NCI-H774 (cell line): ENCODE results near the gene AMOTL2.

Source experiments
- DNase-seq: peaks from one replicate; lab custom pipeline; 2025; lab: John Stamatoyannopoulos, UW

The AMOTL2 gene

DNA sequence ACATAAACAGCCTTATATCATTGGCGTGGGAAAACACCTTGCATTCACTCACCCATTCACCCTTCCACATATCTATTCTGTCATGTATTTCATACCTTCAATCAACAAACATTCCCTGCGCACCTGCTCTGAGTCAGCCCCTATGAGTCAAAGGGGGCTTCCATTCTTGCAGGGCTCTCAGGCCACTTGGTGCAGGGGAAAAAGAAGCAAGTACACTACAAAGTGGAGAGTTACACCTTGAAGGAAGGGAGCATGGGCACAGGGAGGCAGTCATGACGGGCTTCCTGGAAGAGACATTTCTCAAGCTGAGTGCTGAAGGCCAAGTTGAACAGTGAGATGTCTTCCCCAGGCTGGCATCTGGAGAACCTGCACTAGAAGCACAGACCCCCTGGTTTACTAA is 4.6 kb upstream of the AMOTL2 start:
- no peak for DNase-seq

DNA sequence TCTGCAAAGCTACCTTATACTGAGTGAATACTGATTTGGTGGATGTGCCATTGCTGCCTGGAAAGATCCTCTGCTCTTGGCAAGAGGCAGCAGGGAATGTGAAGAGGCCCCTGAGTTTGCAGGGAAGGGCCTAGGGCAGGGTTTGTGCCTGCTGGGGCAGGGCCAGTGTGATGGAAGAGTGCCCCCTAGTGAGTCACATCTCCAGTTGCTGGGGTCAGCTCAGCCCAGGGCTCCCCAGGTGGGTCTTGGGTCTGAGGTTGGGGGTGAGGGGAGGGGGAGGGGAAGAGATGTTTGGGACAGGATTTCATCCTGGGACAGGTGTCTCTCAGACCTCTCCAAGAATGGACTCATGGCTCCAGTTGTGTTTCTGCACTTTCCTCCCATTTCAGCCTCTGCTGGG is 4.1 kb upstream of the AMOTL2 start:
- no peak for DNase-seq

DNA sequence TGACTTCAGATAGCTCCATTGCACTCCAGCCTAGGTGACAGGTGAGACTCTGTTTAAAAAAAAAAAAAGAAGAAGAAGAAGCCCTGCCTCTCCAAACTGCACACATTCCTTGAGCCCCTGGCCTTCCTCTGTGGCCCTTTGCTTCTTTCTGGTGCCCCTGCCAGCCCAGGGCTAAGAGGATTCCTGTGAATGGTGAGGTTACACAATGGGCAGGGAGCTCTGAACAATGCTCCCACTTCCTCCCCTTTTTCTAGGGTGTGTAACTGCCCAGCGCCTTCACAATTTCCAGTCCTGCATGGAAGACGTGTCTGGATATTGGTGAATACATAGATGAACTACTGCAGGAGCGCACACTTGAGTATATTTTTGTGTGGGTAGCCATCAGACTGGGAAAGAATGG is 3.6 kb upstream of the AMOTL2 start:
- DNase-seq = no peak

DNA sequence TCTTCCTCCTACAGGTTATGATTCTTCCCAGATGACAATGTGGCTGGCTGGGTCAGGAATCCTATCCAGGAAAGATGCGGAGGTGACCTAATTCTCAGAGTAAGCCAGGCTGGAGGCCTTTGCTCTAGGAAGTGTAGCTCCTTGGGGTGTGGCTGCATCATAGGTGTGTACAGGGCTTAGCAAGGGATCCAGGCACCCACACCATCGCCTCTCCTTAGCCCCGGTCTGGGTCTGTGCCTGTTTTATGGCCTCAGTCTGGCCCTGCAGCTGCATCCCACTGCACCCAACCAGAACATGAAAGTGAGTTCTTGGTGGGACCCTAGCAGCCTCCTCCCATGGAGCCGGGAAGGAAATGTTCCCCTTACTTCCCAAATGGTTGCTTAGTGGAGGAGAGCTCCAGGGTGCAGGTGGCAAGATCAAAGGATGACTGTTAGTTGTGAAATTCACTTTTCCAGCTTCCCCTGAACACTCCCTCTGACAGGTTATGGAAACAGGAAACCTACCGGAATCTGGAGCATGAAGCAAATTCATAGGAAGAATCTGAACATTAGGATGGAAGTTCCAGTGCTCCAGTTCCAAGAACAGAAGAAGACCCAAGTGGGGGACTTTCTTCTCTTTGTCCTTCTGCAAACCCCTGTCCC is 2.7 kb upstream of the AMOTL2 start:
- DNase-seq = no peak

DNA sequence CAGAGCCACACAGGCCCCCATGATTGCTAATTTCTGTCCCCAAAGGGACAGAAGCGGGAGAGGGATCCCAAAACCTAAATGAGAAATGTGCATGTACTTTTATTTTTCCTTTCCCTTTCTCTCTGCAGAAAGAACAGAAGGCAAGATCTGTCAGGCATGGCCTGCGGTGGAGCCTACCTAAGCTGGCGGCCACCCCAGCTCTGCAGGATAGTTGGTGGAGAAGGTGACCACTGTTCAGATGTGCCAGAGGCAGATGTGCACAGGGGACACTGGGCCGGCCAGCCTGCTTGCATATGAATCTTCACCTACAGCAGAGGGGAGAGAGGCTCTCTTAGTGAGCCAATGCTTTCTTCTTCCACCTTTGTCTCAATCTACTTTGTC is 2.1 kb upstream of the AMOTL2 start:
- no peak for DNase-seq

DNA sequence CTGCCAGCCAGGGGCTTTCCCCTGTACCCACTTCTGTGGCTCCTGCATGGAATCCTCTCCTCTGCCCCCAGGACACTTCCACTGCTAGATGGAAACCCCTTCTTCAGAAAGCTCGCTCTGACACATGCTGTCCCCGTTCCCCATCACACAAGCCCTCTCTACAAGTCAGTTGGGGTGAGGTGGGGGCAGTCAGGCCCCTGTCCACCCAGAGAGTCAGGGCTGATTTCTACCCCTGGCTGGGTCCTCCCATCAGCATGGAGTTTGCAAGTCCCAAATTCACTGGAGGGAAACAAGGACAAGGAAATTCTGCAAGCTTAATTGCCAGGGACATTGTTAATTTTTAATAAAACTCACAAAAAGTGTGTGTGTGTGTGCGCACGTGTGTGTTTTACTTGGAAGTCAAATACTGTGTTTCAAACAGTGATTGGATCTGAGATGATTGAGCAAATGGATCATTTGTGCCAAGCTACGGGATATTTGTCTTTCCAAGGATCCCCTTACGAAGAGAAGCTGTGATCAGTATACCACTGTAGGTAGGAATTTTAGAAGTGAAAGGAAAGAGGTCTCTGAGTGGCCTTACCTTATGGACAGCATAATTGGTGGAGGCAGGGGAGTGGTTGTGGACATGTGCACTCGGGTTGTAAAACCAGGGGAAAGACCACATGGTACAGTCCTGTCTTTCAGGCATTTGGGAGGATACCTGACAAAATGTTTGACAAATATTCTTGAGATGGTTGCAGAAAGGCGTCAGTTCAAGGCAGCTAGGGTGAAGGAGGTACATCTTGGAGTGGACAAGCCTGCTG is 1.5 kb upstream of the AMOTL2 start:
- DNase-seq = no peak

DNA sequence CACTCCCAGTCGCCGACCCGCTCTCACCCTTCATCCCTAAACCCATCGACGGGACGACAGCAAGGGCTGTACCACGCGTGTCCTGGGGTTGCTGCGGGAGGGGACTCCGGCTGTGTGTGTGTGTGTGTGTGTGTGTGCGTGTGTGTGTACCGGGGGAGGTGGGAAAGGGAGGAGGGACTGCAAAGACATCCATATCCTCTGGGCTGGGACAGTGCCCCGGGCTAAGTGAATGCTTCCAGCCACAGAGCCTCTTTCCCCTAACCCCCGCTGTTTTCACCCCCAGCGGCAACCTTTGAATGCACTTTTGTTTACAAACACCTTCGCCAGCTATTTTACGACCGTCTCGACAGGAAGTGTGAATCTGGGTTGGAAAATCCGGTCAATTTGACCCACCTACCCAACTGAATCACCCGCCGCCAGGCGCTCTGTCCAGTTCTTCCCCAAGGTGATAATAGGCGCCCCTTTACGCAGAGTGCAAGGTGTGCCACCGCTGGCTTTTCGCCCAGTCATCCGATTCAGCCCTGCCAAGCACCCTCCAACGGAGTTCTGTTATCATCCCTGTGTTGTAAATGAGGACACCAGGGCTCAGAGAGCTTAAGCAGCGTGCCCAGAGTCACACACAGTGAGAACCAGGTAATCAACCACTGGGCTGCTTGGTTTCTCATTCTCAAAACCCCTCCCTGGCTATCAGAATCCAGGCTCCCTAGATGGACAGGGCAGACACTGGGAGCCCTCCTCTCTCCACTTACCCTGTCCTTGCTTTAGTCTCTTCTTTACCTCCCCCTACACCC is 739 bp upstream of the AMOTL2 start:
- DNase-seq = peak; percentile 59

DNA sequence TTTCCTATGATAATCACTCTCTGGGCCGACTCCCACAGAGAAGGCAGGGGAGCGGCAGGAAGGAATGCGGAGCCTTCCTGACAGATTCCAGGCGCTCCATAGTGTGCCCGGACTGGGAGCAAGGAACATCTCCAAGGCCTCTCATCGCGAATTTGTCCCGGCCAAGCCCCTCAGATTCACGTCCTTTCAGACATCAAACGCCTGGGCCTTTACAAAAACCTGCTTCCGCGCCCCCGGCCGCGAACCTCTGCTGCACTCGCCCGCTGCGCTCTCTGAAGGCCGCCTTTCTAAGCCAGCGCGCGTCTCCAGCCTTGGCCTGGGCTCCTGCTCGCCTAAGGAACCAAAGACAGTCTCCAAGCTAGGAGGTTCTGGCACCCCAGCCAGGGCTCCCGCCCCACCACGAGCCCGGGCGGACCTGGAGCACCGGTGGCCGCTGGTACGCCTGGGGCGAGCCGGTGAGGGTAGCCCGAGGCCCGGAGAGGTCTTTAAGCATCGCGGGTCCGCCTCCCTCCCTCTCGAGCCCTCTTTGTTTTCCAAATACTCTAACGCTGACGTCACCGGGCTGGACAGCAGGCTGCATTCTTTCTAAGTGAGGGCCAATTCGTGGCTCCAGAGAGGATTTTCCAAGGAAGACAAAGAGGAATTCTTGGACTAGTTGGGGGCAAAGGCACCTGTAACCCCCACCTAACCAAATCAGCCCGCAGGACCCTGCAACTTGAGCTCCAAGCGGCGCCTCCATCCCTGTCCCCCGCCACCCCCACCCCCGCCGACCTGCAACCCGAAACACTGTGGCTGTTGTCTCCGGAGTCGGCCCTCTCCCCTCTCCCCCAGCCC is 759 bp downstream of the AMOTL2 start:
- DNase-seq = peak; percentile 44

DNA sequence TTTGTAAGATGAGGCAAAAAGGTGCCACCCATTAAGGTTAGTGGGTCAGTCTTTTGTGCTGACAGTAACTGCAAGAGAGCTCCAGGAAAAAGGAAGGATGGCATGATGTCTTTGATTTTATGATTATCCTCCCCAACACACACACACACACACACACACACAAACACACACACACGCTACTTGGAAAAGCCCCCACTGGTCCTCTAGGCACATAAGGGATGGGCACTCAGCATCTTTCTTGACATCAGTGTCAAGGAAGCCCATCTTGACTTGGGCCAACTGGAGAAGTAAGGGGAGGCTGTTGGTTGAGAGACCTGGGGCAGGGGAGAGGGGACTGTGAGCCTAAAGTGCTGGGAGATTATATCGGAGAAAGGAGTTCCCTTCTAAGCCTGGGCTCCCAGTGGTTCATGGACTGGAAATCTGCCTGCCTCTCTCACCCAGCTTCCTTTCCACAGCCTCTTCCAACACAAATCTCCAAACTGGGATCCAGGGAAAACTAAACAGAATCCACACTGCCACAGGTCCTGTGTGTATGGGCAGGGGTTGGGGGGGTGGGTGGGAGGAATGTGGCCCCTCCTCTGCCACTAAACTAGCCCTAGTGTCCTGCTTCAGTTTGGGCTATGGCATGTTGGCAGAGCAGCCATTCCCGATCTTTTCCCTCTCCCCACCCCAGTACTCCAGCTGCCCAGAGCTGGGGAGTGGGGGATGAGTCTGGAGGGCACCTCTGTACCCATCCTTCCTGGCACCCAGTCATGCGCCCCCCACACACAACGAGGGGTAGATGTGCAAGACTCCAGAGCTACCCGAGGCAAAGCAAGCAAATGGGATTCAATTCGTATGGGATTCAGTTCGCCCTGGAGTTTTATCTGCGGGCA is 1.6 kb downstream of the AMOTL2 start:
- no peak for DNase-seq

DNA sequence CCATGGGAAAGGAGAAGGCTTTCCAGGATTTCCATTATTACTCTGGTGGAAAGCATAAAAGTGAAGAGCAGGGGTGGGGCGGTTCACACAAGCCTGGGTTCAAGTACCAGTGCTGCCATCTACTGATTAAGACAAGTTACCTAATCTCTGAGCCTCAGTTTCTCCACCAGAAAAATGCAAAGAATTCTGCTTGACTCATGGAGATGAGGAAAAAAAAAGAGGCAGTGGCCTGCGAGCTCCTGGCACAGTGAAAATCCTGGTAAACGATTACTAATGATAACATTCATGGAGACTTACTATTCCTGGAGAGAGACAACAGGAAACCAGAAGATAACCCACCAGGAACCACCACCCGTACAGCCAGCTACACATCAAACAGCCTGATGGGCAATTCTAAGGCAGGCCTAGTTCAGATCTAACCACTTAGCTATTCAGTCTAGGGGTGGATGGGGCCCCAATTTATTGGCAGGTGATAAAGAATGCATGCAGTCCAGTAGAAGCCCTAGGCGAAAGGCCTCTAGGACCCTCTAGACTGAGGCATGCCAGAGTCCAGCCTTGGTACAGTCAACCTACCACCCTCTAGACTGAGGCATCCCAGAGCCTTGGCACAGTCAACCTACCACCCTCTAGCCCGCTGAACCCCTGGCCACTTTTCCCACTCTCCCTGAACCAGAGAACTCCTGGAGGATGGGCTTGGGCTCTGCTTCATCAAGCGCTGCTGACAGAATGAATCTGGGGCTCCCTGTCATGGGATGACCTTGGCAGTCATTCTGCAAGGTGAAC is 2.5 kb downstream of the AMOTL2 start:
- DNase-seq = no peak

DNA sequence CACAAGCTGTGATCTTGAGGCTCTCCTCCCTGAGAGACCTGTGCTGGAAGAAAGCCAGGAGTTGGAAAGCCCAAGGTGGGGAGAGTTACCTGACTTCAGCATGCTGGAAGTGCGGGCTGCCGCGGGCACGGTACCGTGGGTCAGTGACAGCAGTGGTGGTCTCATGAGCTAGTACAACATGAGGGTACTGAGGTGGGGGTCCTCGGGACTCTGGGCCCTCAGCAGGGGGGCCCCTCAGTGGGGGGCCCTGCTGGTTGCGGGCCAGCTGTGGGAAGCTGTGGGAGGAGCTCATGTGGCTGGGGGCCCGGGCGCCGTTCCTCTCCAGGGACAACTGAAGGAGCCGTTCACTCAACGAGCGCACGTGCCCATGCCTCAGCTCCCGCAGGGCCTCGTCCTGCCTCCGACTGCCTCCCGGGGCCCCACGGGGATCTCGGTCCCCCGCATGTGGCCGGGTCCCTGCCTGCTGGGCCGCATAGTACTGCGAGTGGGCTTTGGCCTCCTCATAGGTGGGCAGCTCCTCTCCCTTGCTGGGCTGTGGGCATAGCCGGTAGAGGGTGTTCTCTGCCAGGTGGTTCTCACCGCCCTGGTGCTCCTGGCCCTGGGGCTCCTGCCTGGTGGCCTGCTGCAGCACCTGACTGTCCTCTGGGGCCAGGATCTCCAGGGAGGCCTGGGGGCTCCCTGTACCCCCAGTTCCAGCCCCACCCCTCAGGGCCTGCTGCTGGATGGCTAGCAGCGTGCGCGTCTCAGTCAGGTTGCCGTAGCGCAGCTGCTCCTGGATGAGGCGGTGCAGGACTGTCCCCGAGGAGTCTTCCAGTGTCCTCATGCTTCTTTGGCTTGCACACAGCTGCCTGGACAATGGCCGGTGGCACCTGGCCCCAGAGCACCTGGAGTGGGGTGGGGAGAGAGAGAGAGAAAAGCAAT is 3.4 kb downstream of the AMOTL2 start:
- no peak for DNase-seq

DNA sequence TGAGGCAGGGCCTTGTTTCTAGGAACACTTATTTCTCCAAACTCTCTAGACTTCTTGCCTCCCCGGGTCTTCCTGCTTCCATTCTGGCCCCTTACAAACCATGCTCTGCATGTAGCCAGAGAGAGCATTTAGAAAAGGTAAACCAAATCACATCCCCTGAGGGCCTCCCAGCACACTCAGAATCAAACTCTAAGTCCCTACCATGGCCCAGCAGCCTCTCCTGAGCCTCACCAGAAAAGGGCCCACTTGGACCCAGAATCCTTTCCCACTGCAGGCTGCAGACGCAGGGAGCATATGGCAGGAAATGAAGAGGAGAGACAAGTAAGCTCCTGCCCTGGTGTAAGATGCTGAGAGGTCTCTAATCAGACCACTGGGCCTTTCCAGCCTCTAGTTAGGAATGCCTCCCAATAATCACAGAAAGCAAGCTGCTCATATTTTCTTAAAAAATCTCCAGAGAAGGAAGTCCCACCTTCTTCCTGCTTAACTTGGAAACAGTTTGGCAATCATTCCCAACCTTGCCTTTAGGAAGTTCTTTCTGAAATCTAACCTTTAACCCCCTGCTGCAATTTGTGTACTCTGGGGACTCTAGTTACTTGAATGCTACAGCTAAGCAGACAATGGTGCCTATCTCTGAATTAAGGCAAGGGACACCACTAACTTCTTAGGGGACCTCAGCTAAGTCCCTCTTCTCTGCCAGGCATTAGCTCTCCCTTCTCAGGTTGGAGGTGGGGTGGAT is 4.2 kb downstream of the AMOTL2 start:
- DNase-seq = no peak

DNA sequence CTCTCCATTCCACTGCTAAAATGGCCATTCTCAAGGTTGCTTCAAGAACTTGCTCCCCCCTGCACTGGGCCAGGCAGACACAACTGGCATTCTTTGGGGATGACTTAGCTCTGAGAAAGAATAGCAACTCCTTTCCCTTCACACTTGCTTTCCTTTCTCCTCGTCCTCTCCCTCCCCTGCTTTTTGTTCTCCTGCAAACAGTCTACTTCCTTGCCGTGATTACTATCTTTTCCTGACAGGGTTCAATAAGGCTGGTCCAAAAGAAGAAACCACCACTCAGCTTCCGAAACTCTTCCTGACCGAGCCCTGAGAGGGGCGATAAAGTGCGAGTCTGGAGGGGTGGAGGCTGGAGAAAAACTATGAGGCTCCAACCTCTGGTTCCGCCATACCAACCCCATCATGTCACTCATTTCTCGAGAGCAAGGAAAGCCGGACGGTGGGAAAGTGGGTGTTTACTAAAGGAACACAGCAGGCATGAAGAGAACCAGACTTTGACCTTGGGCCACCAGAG is 5.0 kb downstream of the AMOTL2 start:
- DNase-seq = no peak

DNA sequence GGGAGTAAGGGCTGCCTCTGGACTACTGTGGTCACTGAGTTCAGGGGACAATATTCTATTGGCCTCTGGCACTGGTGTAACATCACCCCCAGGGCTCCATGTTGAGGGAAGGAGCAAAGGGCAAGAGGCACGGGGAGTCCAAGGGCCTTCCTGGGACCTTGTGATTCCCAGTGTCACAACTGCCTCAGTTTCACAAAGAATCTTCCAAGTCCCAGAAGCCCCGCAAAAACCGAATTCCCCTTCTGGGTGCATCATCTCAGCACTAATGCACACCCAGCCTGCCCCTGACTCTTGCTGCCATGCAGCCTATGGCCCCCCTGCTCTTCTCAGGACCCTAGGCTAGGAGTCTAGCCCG is 5.5 kb downstream of the AMOTL2 start:
- DNase-seq = no peak

DNA sequence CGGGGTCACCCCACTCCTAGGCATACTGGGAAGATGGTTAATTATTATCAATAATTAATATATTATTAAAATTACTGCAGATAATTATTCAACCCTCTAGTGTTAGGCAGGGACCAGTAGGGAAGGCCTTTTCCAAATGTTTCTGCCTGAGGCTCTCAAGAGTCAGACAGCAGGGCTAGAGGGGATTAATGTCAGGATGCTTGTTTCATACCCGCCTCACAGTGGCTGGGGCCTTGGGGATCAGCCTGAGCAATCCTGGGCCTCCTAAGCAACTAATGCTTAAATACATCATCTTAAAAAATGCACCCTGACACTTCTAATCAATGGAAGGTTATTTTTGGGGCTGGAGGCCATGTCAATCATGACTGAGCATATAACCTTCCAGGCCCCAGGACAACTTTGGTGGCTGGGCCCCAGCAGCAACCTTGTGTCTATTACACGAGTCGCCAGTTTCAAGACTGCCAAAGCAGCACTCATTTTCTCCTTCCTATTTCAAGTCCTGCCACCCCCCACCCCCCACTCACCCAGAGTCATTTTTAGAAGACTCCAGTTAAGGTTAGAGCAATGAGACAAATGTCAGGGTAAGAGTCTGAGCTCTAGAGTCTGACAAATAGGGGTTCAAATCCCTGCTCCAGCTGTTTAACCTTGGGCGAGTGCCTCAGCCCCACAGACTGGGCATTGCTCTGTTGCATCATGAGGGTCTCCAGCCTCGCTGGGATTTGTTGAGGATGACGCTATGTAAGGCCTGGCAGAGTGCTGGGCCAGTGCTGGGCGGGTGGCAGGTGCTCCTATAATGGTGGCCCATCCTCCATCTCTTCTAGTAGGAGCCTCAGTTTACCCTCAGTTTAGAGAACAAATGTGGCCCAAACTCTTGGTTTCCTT is 6.1 kb downstream of the AMOTL2 start:
- DNase-seq = no peak

DNA sequence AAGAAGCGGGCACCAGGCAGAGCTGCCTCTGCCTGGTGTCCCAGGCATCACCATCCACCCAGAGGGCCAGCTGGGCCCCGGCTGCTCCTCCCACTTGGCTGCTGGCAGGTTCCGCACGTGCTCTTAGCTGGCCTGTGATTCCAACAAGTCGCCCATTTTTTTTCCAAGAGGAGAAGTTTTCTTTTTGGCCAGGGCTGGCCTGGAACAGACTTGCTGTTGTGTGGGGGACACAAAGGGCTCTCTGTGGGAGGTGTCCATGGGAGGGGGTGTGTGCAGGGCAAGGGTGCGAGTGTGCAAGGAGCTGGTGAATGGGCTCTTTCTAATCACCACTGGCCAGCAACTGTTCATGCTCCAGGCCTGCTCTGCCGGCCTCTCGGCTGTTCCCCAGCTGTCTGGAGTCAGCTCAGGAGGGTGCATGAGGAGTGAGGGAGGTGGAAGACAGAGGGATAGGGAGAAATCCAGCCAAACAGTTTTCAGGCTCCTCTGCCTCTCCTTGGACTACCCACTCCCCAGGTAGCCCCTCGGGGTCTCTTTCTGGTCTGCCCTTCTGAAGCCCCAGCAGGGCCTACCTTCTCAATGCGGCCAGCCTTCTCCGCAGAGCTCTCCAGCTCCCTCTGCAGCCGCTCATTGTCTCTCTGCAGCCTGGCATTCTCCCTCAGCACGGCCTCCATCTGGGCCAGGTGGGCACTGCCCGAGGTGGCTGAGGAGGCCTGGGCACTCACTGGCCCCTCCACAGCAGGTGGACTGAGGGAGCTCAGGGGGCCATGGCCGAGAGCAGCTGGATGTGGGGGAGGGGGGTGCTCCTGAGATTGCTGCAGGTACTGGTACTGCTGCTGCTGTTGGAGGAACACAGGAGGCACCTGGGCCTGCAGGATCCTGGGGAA is 7.1 kb downstream of the AMOTL2 start:
- no peak for DNase-seq
